Measurements from ENCODE around the gene CETN3.

DNA sequence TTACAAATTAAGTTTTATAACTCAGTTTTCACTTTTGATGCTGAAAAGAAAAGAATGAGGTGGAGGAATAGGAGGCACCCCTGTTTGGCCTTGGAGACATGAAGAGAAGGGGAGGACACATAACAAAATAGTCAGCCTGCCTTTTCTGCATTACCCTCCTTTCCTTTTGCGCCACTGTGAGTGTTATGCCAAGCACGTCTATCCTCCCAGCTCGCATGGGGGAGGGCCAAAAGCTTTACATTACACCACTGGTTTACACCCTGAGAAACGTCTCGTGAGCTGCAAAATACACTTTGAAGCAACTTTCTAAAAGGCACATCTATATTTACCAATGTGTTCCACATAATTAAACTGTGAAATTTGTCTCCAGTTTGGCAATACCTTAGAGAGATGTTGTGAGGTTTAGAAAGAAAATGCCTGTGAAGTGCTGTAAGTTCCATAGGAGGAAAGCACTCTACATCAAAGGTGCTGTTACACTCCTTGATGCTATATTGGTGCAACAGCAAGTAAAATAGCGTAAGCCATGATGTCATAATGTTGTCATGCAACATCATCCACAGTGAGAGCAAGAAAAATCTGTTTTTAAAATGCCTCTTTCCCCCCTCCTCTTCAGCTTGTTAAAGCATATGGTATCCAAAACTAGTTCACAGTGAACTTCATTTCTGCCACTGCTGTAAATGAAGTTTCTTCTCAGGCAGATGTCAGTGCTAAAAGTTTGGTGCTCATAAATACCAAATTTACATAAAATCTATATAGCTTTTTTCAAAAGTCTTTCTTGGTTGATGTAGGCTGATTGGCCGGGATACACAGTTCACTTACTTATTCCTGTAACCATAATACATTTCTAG is 50.3 kb downstream of the CETN3 start:
- TF ChIP-seq POLR2A (IDR thresholded peaks at IDR 0.05; ENCODE audit: low read length) (no peak), GATA1 (IDR thresholded peaks at IDR 0.05; ENCODE audit: low read depth, low read length) (no peak)
